SK-N-SH (cell line): ENCODE data around the gene ADCY9.

Experiments
- CTCF ChIP-seq: fragments of 200-600 bp; sonication (generic); IDR thresholded peaks from 2 replicates; pipeline ENCODE4 v1.6.1; 2017; ENCODE audit warnings: antibody characterized with exemption, mild to moderate bottlenecking, moderate library complexity
- EZH2phosphoT487 ChIP-seq: fragments of 200-600 bp; sonication (generic); IDR thresholded peaks from 2 replicates; pipeline ENCODE4 v1.6.1; 2017; ENCODE audit warnings: low read depth, mixed run types, mild to moderate bottlenecking, antibody characterized with exemption, moderate library complexity, borderline replicate concordance
- FOSL2 ChIP-seq: IDR thresholded peaks from 2 replicates; pipeline ENCODE4 v1.4.0; 2012; ENCODE audit warnings: low read depth, mild to moderate bottlenecking, moderate library complexity, borderline replicate concordance
- FOXM1 ChIP-seq: IDR thresholded peaks from 2 replicates; pipeline ENCODE4 v1.4.0; 2012; ENCODE audit warnings: low read depth, mild to moderate bottlenecking
- JUND ChIP-seq: IDR thresholded peaks from 2 replicates; pipeline ENCODE4 v1.4.0; 2012
- POLR2AphosphoS5 ChIP-seq: IDR thresholded peaks from 2 replicates; pipeline ENCODE4 v1.6.1; 2012; ENCODE audit warnings: low read depth, low read length
- RCOR1 ChIP-seq: fragments of 150-350 bp; IDR thresholded peaks from 2 replicates; pipeline ENCODE4 v1.6.1; 2017; ENCODE audit warnings: antibody characterized with exemption, low read length
- RFX5 ChIP-seq: IDR thresholded peaks from 2 replicates; pipeline ENCODE4 v1.6.1; 2012; ENCODE audit warnings: mild to moderate bottlenecking, improper control_type of control experiment, low read length
- SMC3 ChIP-seq: IDR thresholded peaks from 2 replicates; pipeline ENCODE4 v1.6.1; 2012; ENCODE audit warnings: low read depth, low read length, improper control_type of control experiment
- TCF12 ChIP-seq: IDR thresholded peaks from 2 replicates; pipeline ENCODE4 v1.4.0; 2012
- TF ChIP-seq, protein P1 (sequence below): IDR thresholded peaks from 2 replicates; pipeline ENCODE4 v1.4.0; 2012; ENCODE audit warnings: low read depth

DNA sequence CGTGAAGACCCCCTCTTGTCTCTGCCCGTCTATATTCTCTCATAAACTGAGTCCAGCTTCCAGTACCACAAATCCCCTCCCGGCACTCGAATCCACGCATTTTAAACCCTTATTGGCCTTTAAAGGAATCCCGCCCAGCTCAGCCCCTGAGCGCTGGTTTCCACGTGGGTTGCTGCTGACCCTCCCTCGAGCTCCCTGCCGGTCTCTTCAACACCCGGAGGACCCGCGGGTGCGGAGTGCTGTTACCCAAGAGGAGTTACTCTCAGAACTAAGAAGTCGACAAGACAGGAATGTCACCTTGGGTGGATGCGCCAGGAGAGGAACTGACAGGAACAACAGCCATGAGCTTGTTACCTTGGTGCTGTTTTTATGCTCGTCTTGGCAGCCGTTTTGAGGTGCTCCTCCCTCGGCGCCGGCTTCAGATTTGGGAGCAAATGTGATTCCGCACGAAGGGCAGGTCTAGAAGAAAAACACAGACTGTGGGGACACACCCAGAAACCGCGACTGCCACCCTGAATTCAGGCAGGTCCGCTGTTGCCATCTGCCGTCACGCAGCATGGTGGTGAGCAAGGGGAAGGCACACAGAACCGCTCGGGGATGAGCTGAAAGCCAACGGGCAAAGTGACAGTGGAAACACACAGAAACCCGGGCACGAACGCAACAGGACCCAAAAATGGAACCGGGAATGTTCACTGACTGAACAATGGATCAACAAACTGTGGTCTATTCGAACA, 123.0 kb downstream of the ADCY9 start:
- TF ChIP-seq TCF12 (no peak), CTCF (no peak), RCOR1 (no peak), SMC3 (no peak), RFX5 (no peak), FOXM1 (no peak), JUND (no peak), FOSL2 (no peak), POLR2AphosphoS5 (no peak), EZH2phosphoT487 (no peak)
- TF ChIP-seq, protein P1, sequence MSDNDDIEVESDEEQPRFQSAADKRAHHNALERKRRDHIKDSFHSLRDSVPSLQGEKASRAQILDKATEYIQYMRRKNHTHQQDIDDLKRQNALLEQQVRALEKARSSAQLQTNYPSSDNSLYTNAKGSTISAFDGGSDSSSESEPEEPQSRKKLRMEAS: no peak
